Kidney (tissue), 14 donors: ENCODE results near the gene CTSG. TPM values are rescaled to one million over a fixed set of nuclear protein-coding genes. Genes with fewer than 3 reads are reported as not detected.
"Not testable (repeated sequence)": the region's sequence is repeated elsewhere in the genome, so short reads cannot be mapped to it uniquely, and the experiment has no call there.

Experiments
- DNase-seq, 5 donors: peaks; one replicate each; pipeline ENCODE4 v3.0.0-alpha.2; 2013 to 2020
- FAIRE-seq: peaks from 2 replicates; lab custom pipeline; 2012; peaks lifted over from hg19 to GRCh38; lab: Jason Lieb, UNC
- H3K27ac ChIP-seq, 2 donors: one replicate each; pipeline ENCODE4 v1.7.0; 2013; ENCODE audit warnings: low read depth in 2 of 2, low read length in 2 of 2, inconsistent platforms in 1 of 2
- H3K27me3 ChIP-seq: one replicate; pipeline ENCODE4 v1.7.1; 2013; ENCODE audit warnings: low read length, inconsistent platforms; ENCODE audit not compliant: control insufficient read depth, insufficient read depth
- H3K36me3 ChIP-seq, 3 donors: one replicate each; pipeline versions ENCODE4 v1.7.0 to v1.7.1; 2013; ENCODE audit warnings: low read length in 3 of 3, control low read depth in 1 of 3, inconsistent platforms in 1 of 3; ENCODE audit not compliant: insufficient read depth in 3 of 3, control insufficient read depth in 2 of 3
- H3K4me1 ChIP-seq, 3 donors: one replicate each; pipeline versions ENCODE4 v1.7.0 to v1.7.1; 2013; ENCODE audit warnings: low read length in 3 of 3, inconsistent platforms in 1 of 3, low read depth in 1 of 3; ENCODE audit not compliant: control insufficient read depth in 2 of 3, insufficient read depth in 2 of 3
- H3K4me3 ChIP-seq, 3 donors: one replicate each; pipeline versions ENCODE4 v1.7.0 to v1.8.1; 2013; ENCODE audit warnings: low read length in 3 of 3, control low read depth in 1 of 3, inconsistent platforms in 1 of 3
- H3K9ac ChIP-seq, 3 donors: one replicate each; pipeline versions ENCODE4 v1.7.0 to v1.7.1; 2013; ENCODE audit warnings: low read length in 3 of 3, control low read depth in 1 of 3, inconsistent platforms in 1 of 3
- H3K9me3 ChIP-seq, 3 donors: one replicate each; pipeline versions ENCODE4 v1.7.0 to v1.7.1; 2013; ENCODE audit warnings: low read length in 3 of 3, control low read depth in 1 of 3, inconsistent platforms in 1 of 3; ENCODE audit not compliant: control insufficient read depth in 2 of 3, insufficient read depth in 1 of 3
- intact Hi-C: fragments of 100-400 bp; cut with DNase I; formaldehyde crosslinking; loops from one replicate; pipeline ENCODE4 v1.11.1; 2022
- polyA plus RNA-seq: library from polyadenylated mRNA; stranded (reverse); fragments of 350-450 nt; fragmentation: Illumina TruSeq; extraction: RNeasy Lipid Tissue Mini Kit (QIAGEN cat#74804); gene quantifications from one replicate; pipeline ENCODE4 v1.2.3, GENCODE V29; 2014; ENCODE audit warnings: low read depth, low replicate concordance; ENCODE audit not compliant: insufficient read depth
- total RNA-seq: library from RNA; stranded (reverse); fragmentation: NEBNext Ultra II Directional; extraction: Animal tissue kit (Norgen Biotek cat#: 25700); gene quantifications from one replicate; pipeline ENCODE4 v1.2.1, GENCODE V29; 2021
- TF ChIP-seq, protein P1 (sequence below): IDR thresholded peaks from 3 replicates; pipeline ENCODE4 v1.5.1; 2012; ENCODE audit warnings: mild to moderate bottlenecking, moderate library complexity, borderline replicate concordance; ENCODE audit not compliant: insufficient read depth; ENCODE audit errors: extremely low read depth
- donor health status: control.
- donor health status: control.
- donor health status: control.
- donor health status: control.
- donor health status: control.
- donor health status: DM: yes; HTN: yes; CAD: no.
- donor health status: Normal renal cell carcinoma (clear cell type).

CTSG gene
- total and polyA plus RNA-seq, 2 donors from 2014 or later = 1.1 to 11.9 TPM

DNA sequence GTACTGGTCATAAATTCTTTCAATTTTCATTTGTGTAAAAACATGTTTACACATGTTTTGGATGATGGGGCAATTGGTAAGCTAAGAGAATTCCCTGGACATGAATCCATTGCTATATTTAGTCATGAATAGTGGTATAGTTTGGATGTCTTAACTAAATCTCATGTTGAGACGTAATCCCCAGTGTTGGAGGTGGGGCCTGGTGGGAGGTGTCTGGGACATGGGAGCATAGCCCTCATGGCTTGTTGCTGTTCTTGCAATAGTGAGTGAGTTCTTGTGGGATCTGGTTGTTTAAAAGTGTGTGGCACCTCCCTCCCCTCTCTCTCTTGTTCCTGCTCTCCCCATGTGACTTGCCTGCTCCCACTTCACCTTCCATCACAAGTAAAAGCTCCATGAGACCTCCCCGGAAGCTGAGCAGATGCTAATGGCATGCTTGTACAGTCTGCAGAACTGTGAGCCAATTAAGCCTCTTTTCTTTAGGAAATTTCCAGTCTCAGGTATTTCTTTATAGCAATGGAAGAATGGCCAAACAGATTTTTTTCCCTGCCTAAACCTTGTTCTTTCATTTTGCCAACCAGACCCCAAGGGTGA lies 33.6 kb downstream of the CTSG start:
- DNase-seq (no peak), FAIRE-seq (no peak)
- Histone ChIP-seq H3K4me3 (no peak overlapping the region), H3K27ac (no peak overlapping the region), H3K4me1 (no peaks in the 10 kb centered on the region), H3K36me3 (no peaks in the 10 kb centered on the region), H3K9me3 (peaks cover 0 to 10% (median 0%) of the 10 kb centered on the region in 3 donors), H3K9ac (no peak overlapping the region), H3K27me3 (no peaks in the 10 kb centered on the region)
- intact Hi-C loops = no loop called here
- TF ChIP-seq, protein P1, sequence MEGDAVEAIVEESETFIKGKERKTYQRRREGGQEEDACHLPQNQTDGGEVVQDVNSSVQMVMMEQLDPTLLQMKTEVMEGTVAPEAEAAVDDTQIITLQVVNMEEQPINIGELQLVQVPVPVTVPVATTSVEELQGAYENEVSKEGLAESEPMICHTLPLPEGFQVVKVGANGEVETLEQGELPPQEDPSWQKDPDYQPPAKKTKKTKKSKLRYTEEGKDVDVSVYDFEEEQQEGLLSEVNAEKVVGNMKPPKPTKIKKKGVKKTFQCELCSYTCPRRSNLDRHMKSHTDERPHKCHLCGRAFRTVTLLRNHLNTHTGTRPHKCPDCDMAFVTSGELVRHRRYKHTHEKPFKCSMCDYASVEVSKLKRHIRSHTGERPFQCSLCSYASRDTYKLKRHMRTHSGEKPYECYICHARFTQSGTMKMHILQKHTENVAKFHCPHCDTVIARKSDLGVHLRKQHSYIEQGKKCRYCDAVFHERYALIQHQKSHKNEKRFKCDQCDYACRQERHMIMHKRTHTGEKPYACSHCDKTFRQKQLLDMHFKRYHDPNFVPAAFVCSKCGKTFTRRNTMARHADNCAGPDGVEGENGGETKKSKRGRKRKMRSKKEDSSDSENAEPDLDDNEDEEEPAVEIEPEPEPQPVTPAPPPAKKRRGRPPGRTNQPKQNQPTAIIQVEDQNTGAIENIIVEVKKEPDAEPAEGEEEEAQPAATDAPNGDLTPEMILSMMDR = no peak

DNA sequence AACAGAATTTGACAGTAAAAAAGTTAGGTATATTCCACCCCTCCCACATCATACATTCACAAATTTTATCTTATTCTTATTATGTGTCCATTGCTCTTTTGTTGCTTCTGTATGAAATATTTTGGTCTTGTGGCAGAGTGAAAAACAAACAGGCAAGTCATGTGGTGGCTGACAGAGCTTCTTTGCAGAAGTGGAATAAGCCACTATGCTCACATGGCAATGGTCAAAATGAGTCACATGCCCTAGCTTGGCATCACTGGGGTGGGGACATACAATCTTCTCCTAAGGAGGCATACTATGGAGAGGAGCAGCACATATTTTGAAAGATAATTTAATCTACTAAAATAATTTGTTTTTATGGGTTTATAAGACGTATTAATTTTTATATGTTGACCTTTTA lies 40.3 kb downstream of the CTSG start:
- TF ChIP-seq, protein P1 = no peak
- no peak for FAIRE-seq

DNA sequence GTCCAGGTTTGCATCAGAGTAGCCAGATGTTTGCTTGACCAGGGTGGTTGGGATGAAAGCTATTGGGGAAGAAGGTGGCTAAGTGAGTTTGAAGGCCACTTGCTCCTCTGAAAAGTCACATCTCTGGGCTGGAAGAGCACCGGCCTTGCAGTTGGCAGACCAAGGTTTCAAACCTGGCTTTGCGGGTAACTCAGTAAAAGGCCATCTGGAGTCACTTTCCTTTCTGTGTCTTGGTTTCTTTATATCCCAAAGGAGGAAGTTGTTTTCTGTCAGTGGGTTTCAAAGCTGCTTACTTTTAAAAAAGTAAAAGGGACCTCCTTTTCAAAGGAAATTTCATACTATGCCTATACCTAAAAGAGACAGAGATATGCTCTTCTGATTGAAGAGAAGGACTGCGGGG lies 41.8 kb downstream of the CTSG start:
- DNase-seq = no peak
- no peak overlapping the region for H3K27ac ChIP-seq
- no peaks in the 10 kb centered on the region for H3K4me1 ChIP-seq
- no peaks in the 10 kb centered on the region for H3K27me3 ChIP-seq
- FAIRE-seq = no peak
- H3K36me3 ChIP-seq = no peaks in the 10 kb centered on the region
- no peak overlapping the region for H3K9ac ChIP-seq
- TF ChIP-seq, protein P1 = no peak
- no peak overlapping the region for H3K4me3 ChIP-seq
- intact Hi-C loops = no loop called here
- no peaks in the 10 kb centered on the region for H3K9me3 ChIP-seq

More for the DNA sequence above, 40.3 kb downstream of the CTSG start:
- H3K9me3 ChIP-seq = peaks cover 0 to 4% (median 0%) of the 10 kb centered on the region in 3 donors
- H3K27me3 ChIP-seq = no peaks in the 10 kb centered on the region
- no peak for DNase-seq
- H3K27ac ChIP-seq = no peak overlapping the region
- no peaks in the 10 kb centered on the region for H3K4me1 ChIP-seq
- no peak overlapping the region for H3K4me3 ChIP-seq
- H3K9ac ChIP-seq = no peak overlapping the region
- intact Hi-C loops = no loop called here
- no peaks in the 10 kb centered on the region for H3K36me3 ChIP-seq

- H3K36me3 ChIP-seq, H3K4me1 ChIP-seq, H3K27me3 ChIP-seq, H3K27ac ChIP-seq, intact Hi-C loops, H3K4me3 ChIP-seq, H3K9me3 ChIP-seq, DNase-seq, H3K9ac ChIP-seq, FAIRE-seq: not testable (repeated sequence)
These were observed 50.0 kb downstream of the CTSG start for GRCh38 chr14:24525877-24526620.
